Measurements from ENCODE around the gene SEC63.

Gene SEC63

GRCh38 chr6:107823047-107823557, 134.9 kb downstream of the SEC63 start:
- DNase-seq (ENCODE audit: extremely low spot score) = no peak
- TF ChIP-seq SUZ12 (IDR thresholded peaks at IDR 0.05) = no peak
- no peak for TF ChIP-seq ZNF384 (IDR thresholded peaks at IDR 0.05)
- TF ChIP-seq FOXK2 (IDR thresholded peaks at IDR 0.05) = no peak
- ChIA-PET POLR2A (no interaction called here), CTCF (interaction anchor here (0.7 kb wide), 1 partner anchor 21 kb away, joined by 3 read pairs; no protein-coding TSS in a partner anchor)

GRCh38 chr6:107822176-107823046, 135.6 kb downstream of the SEC63 start:
- ChIA-PET CTCF (interaction anchor here (0.7 kb wide), 2 partner anchors 8 to 22 kb away, joined by 3 read pairs; no protein-coding TSS in a partner anchor), POLR2A (no interaction called here)
- DNase-seq (ENCODE audit: extremely low spot score) = no peak
- TF ChIP-seq SUZ12 (IDR thresholded peaks at IDR 0.05) (no peak), FOXK2 (IDR thresholded peaks at IDR 0.05) (no peak), ELF4 (IDR thresholded peaks at IDR 0.05) (no peak)

GRCh38 chr6:107821591-107821990, 136.4 kb downstream of the SEC63 start:
- no peak for TF ChIP-seq FOXK2 (IDR thresholded peaks at IDR 0.05)
- TF ChIP-seq ARNT (IDR thresholded peaks at IDR 0.05) = no peak
- no peak for TF ChIP-seq BHLHE40 (IDR thresholded peaks at IDR 0.05; ENCODE audit: borderline replicate concordance)
- TF ChIP-seq PKNOX1 (IDR thresholded peaks at IDR 0.05) = no peak
- no peak for TF ChIP-seq CTBP1 (IDR thresholded peaks at IDR 0.05; ENCODE audit: borderline replicate concordance)
- TF ChIP-seq ELF4 (IDR thresholded peaks at IDR 0.05) = no peak
- TF ChIP-seq LEF1 (IDR thresholded peaks at IDR 0.05; ENCODE audit: borderline replicate concordance) = no peak
- no peak for TF ChIP-seq SUZ12 (IDR thresholded peaks at IDR 0.05)
- TF ChIP-seq FOXM1 (IDR thresholded peaks at IDR 0.05; ENCODE audit: borderline replicate concordance) = no peak
- no peak for TF ChIP-seq ZNF384 (IDR thresholded peaks at IDR 0.05)
- TF ChIP-seq FOXA1 (IDR thresholded peaks at IDR 0.05) = no peak
- no peak for TF ChIP-seq L3MBTL2 (conservative IDR thresholded peaks at IDR 0.05)
- no peak for TF ChIP-seq TARDBP (IDR thresholded peaks at IDR 0.05)
- TF ChIP-seq SP1 (IDR thresholded peaks at IDR 0.05) = no peak
- TF ChIP-seq HDGF (IDR thresholded peaks at IDR 0.05; ENCODE audit: borderline replicate concordance) = no peak
- TF ChIP-seq NFRKB (IDR thresholded peaks at IDR 0.05) = no peak
- CTCF ChIA-PET = no interaction called here
- DNase-seq (ENCODE audit: extremely low spot score) = no peak
- POLR2A ChIA-PET = no interaction called here

GRCh38 chr6:107820338-107821261, 137.4 kb downstream of the SEC63 start:
- CTCF ChIA-PET = no interaction called here
- no peak for TF ChIP-seq SUZ12 (IDR thresholded peaks at IDR 0.05)
- no peak for TF ChIP-seq ELF4 (IDR thresholded peaks at IDR 0.05)
- no peak for TF ChIP-seq L3MBTL2 (conservative IDR thresholded peaks at IDR 0.05)
- no peak for TF ChIP-seq HDGF (IDR thresholded peaks at IDR 0.05; ENCODE audit: borderline replicate concordance)
- DNase-seq (ENCODE audit: extremely low spot score) = peak; percentile 34
- POLR2A ChIA-PET = no interaction called here

- no peak for TF ChIP-seq CTBP1 (IDR thresholded peaks at IDR 0.05; ENCODE audit: borderline replicate concordance)
- no peak for TF ChIP-seq ARNT (IDR thresholded peaks at IDR 0.05)
- no peak for TF ChIP-seq ZNF384 (IDR thresholded peaks at IDR 0.05)
- no peak for TF ChIP-seq SUZ12 (IDR thresholded peaks at IDR 0.05)
- TF ChIP-seq FOXK2 (IDR thresholded peaks at IDR 0.05) = no peak
- TF ChIP-seq BHLHE40 (IDR thresholded peaks at IDR 0.05; ENCODE audit: borderline replicate concordance) = no peak
- TF ChIP-seq FOXM1 (IDR thresholded peaks at IDR 0.05; ENCODE audit: borderline replicate concordance) = no peak
- no peak for TF ChIP-seq TARDBP (IDR thresholded peaks at IDR 0.05)
- no peak for TF ChIP-seq LEF1 (IDR thresholded peaks at IDR 0.05; ENCODE audit: borderline replicate concordance)
- TF ChIP-seq SP1 (IDR thresholded peaks at IDR 0.05) = no peak
- no peak for TF ChIP-seq PKNOX1 (IDR thresholded peaks at IDR 0.05)
- no peak for TF ChIP-seq HDGF (IDR thresholded peaks at IDR 0.05; ENCODE audit: borderline replicate concordance)
- TF ChIP-seq NFRKB (IDR thresholded peaks at IDR 0.05) = no peak
- TF ChIP-seq ELF4 (IDR thresholded peaks at IDR 0.05) = no peak
- TF ChIP-seq L3MBTL2 (conservative IDR thresholded peaks at IDR 0.05) = no peak
- TF ChIP-seq FOXA1 (IDR thresholded peaks at IDR 0.05) = no peak
- ChIA-PET CTCF (no interaction called here), POLR2A (no interaction called here)
- peak; percentile 33 for DNase-seq (ENCODE audit: extremely low spot score)
These were observed 138.1 kb downstream of the SEC63 start for GRCh38 chr6:107819964-107820337.

- DNase-seq (ENCODE audit: extremely low spot score) = no peak
- TF ChIP-seq FOXA1 (IDR thresholded peaks at IDR 0.05) (no peak), NFRKB (IDR thresholded peaks at IDR 0.05) (no peak), ELF4 (IDR thresholded peaks at IDR 0.05) (no peak), SP1 (IDR thresholded peaks at IDR 0.05) (no peak), BHLHE40 (IDR thresholded peaks at IDR 0.05; ENCODE audit: borderline replicate concordance) (no peak)
- POLR2A ChIA-PET = no interaction called here
- CTCF ChIA-PET = no interaction called here
These were observed 138.8 kb downstream of the SEC63 start for GRCh38 chr6:107819217-107819616.
